ENCODE results near the gene GPRIN1. TPM values are rescaled to one million over a fixed set of nuclear protein-coding genes. Genes with fewer than 3 reads are reported as not detected.

The GPRIN1 gene
- total and polyA plus RNA-seq, 2 donors (not counting 1 experiment from before 2014, with no cell fraction given): 0.72 to 2.1 TPM

DNA sequence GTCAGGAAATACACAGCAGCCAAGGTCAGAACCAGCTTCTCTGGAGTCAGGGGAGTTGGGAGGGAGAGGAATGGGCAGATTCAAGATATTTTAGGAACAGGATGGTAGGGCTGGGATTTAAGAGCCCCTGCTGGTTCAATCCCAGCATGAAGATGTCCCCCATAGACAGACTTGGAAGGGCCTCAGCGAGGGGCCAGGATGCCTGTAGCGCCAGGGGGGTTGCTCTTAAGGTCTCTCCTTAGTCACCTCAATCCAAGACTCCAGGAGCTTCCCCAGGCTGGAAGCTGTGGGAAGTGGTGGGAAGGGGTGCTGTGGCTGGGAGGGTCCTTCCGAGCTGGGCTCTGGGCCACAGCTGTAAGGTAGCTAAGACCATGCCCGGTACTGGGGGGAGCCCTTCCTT lies 29.3 kb upstream of the GPRIN1 start:
- Mint-ChIP-seq H3K27me3 (peaks cover 12% of the 10 kb centered on the region), H3K4me1 (peaks cover 8% of the 10 kb centered on the region), H3K9me3 (ENCODE audit: insufficient read depth) (no peaks in the 10 kb centered on the region), H3K4me3 (no peak overlapping the region), H3K27ac (no peak overlapping the region)
- 90% methylated on average over 3 of the region's 4 CpGs for WGBS (ENCODE audit: insufficient coverage)
- intact Hi-C loops (cut with micrococcal nuclease): no loop called here
- ATAC-seq (ENCODE audit: low read depth): no peak
- Histone ChIP-seq H3K9me3 (ENCODE audit: control extremely low read depth in 1 of 3, control insufficient read depth in 2 of 3, insufficient read depth in 1 of 3, low read length in 2 of 3) (peaks cover 0 to 13% (median 0%) of the 10 kb centered on the region in 3 donors), H4K20me1 (ENCODE audit: control insufficient read depth, insufficient read depth, low read length, poor library complexity, severe bottlenecking) (no peaks in the 10 kb centered on the region), H3K27me3 (replicated peaks in 1 of 4; ENCODE audit: control extremely low read depth in 1 of 4, control insufficient read depth in 3 of 4, insufficient read depth in 4 of 4, low read length in 3 of 4) (peaks cover 0 to 24% (median 2%) of the 10 kb centered on the region in 4 experiments), H3K4me1 (ENCODE audit: control insufficient read depth in 2 of 2, insufficient read depth in 2 of 2, low read length in 2 of 2) (peaks cover 8 to 12% of the 10 kb centered on the region in 2 donors), H3K4me3 (ENCODE audit: control extremely low read depth in 1 of 5, extremely low read depth in 1 of 5, insufficient read depth in 1 of 5, low read depth in 2 of 5, low read length in 4 of 5) (no peak overlapping the region), H2AFZ (ENCODE audit: insufficient read depth, low read depth, low read length, poor library complexity, severe bottlenecking) (no peak overlapping the region), H3K79me2 (ENCODE audit: control insufficient read depth, insufficient read depth, low read length) (no peaks in the 10 kb centered on the region), H3K9ac (ENCODE audit: low read length) (no peak overlapping the region), H3K36me3 (replicated peaks in 1 of 2; ENCODE audit: control extremely low read depth in 1 of 2, control insufficient read depth in 1 of 2, extremely low read depth in 1 of 2, insufficient read depth in 2 of 2, low read length in 1 of 2) (no peaks in the 10 kb centered on the region), H3K4me2 (replicated peaks; ENCODE audit: low read depth, low read length, poor library complexity, severe bottlenecking) (no peak overlapping the region), H3K27ac (ENCODE audit: low read length in 2 of 2) (no peak overlapping the region)
- DNase-seq: no peak
- TF ChIP-seq EZH2 (IDR thresholded peaks at IDR 0.05; ENCODE audit: borderline replicate concordance, insufficient read depth, low read depth, low read length, poor library complexity, severe bottlenecking): no peak
- TF ChIP-seq, protein P1, sequence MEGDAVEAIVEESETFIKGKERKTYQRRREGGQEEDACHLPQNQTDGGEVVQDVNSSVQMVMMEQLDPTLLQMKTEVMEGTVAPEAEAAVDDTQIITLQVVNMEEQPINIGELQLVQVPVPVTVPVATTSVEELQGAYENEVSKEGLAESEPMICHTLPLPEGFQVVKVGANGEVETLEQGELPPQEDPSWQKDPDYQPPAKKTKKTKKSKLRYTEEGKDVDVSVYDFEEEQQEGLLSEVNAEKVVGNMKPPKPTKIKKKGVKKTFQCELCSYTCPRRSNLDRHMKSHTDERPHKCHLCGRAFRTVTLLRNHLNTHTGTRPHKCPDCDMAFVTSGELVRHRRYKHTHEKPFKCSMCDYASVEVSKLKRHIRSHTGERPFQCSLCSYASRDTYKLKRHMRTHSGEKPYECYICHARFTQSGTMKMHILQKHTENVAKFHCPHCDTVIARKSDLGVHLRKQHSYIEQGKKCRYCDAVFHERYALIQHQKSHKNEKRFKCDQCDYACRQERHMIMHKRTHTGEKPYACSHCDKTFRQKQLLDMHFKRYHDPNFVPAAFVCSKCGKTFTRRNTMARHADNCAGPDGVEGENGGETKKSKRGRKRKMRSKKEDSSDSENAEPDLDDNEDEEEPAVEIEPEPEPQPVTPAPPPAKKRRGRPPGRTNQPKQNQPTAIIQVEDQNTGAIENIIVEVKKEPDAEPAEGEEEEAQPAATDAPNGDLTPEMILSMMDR (IDR thresholded peaks at IDR 0.05): no peak
- ChIA-PET POLR2A (interaction anchor here (0.5 kb wide), 1 partner anchor 102 kb away, joined by 9 read pairs; no protein-coding TSS in a partner anchor), CTCF (interaction anchor here (1.1 kb wide), 1 partner anchor 21 kb away, joined by 3 read pairs; no protein-coding TSS in a partner anchor)

DNA sequence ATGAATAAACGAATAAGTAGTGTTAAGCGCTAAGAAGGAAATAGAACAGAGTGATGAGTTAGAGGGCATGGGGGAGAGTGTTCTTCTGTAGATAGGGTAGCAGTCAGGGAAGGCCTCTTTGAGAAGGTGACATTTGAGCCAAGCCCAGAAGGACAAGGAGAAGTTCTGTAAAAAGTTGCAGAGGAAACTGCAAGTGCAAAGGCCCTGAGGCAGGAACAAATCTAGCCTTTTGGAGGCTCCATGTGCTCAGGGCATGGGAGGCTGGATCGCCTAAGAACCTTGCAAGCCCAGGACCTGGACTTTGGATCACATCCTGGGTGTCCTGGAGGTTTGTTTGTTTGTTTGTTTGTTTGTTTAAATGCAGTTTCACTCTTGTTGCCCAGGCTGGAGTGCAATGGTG lies 28.5 kb upstream of the GPRIN1 start:
- H3K4me3 ChIP-seq (ENCODE audit: control extremely low read depth in 1 of 5, extremely low read depth in 1 of 5, insufficient read depth in 1 of 5, low read depth in 2 of 5, low read length in 4 of 5): no peak overlapping the region
- no peaks in the 10 kb centered on the region for H4K20me1 ChIP-seq (ENCODE audit: control insufficient read depth, insufficient read depth, low read length, poor library complexity, severe bottlenecking)
- no peak overlapping the region for H3K4me2 ChIP-seq (replicated peaks; ENCODE audit: low read depth, low read length, poor library complexity, severe bottlenecking)
- no peak overlapping the region for H2AFZ ChIP-seq (ENCODE audit: insufficient read depth, low read depth, low read length, poor library complexity, severe bottlenecking)
- TF ChIP-seq EZH2 (IDR thresholded peaks at IDR 0.05; ENCODE audit: borderline replicate concordance, insufficient read depth, low read depth, low read length, poor library complexity, severe bottlenecking): no peak
- TF ChIP-seq, protein P1 (IDR thresholded peaks at IDR 0.05): no peak
- H3K27me3 ChIP-seq (replicated peaks in 1 of 4; ENCODE audit: control extremely low read depth in 1 of 4, control insufficient read depth in 3 of 4, insufficient read depth in 4 of 4, low read length in 3 of 4): peaks cover 0 to 24% (median 2%) of the 10 kb centered on the region in 4 experiments
- ChIA-PET CTCF (interaction anchor here (1.1 kb wide), 1 partner anchor 22 kb away, joined by 3 read pairs; no protein-coding TSS in a partner anchor), POLR2A (interaction anchor here (0.5 kb wide), 1 partner anchor 102 kb away, joined by 9 read pairs; no protein-coding TSS in a partner anchor)
- H3K27me3 Mint-ChIP-seq: peaks cover 12% of the 10 kb centered on the region
- no peak for DNase-seq
- H3K27ac Mint-ChIP-seq: no peak overlapping the region
- H3K79me2 ChIP-seq (ENCODE audit: control insufficient read depth, insufficient read depth, low read length): no peaks in the 10 kb centered on the region
- peaks cover 16 to 20% of the 10 kb centered on the region in 2 donors for H3K4me1 ChIP-seq (ENCODE audit: control insufficient read depth in 2 of 2, insufficient read depth in 2 of 2, low read length in 2 of 2)
- H3K9me3 Mint-ChIP-seq (ENCODE audit: insufficient read depth): no peaks in the 10 kb centered on the region
- H3K9ac ChIP-seq (ENCODE audit: low read length): no peak overlapping the region
- no peak overlapping the region for H3K4me3 Mint-ChIP-seq
- intact Hi-C loops (cut with micrococcal nuclease): no loop called here
- peaks cover 0 to 13% (median 0%) of the 10 kb centered on the region in 3 donors for H3K9me3 ChIP-seq (ENCODE audit: control extremely low read depth in 1 of 3, control insufficient read depth in 2 of 3, insufficient read depth in 1 of 3, low read length in 2 of 3)
- no peak overlapping the region for H3K27ac ChIP-seq (ENCODE audit: low read length in 2 of 2)
- 96% methylated on average over 3 of the region's 3 CpGs for WGBS (ENCODE audit: insufficient coverage)
- peaks cover 16% of the 10 kb centered on the region for H3K4me1 Mint-ChIP-seq
- H3K36me3 ChIP-seq (replicated peaks in 1 of 2; ENCODE audit: control extremely low read depth in 1 of 2, control insufficient read depth in 1 of 2, extremely low read depth in 1 of 2, insufficient read depth in 2 of 2, low read length in 1 of 2): no peaks in the 10 kb centered on the region
- ATAC-seq (ENCODE audit: low read depth): no peak

Data from B cell (primary cell).